RWPE2 (cell line): Measurements from ENCODE around the gene KRT78.

Experiments
- ATAC-seq: fragments of 200-7000 bp; cut with Tn5 transposase; 3 replicates; pipeline ENCODE4 v1.9.1; 2021; ENCODE audit warnings: low read depth
- DNase-seq: peaks from one replicate; pipeline ENCODE4 v3.0.0-alpha.2; 2020; ENCODE audit warnings: low spot score
- H3K27ac ChIP-seq: fragments of 450-650 bp; 2 replicates; pipeline ENCODE4 v1.5.1; 2017; ENCODE audit warnings: mild to moderate bottlenecking; ENCODE audit not compliant: poor library complexity, severe bottlenecking
- H3K27me3 ChIP-seq: fragments of 250-450 bp; sonication (Bioruptor Pico); 2 replicates; pipeline ENCODE4 v1.5.1; 2021; ENCODE audit warnings: mild to moderate bottlenecking, moderate library complexity; ENCODE audit not compliant: insufficient read depth, poor library complexity, severe bottlenecking
- H3K36me3 ChIP-seq: fragments of 250-450 bp; sonication (Bioruptor Pico); 2 replicates; pipeline ENCODE4 v1.5.1; 2020; ENCODE audit warnings: low read depth, mild to moderate bottlenecking, moderate library complexity
- H3K4me1 ChIP-seq: fragments of 250-450 bp; sonication (Bioruptor Pico); 2 replicates; pipeline ENCODE4 v1.5.1; 2021; ENCODE audit warnings: mild to moderate bottlenecking, moderate library complexity; ENCODE audit not compliant: insufficient read depth, poor library complexity, severe bottlenecking
- H3K4me3 ChIP-seq: fragments of 250-450 bp; sonication (Bioruptor Pico); 2 replicates; pipeline ENCODE4 v1.5.1; 2021; ENCODE audit warnings: mild to moderate bottlenecking, moderate library complexity; ENCODE audit not compliant: severe bottlenecking
- H3K9me3 ChIP-seq: fragments of 250-450 bp; sonication (Bioruptor Pico); 2 replicates; pipeline ENCODE4 v1.5.1; 2021; ENCODE audit warnings: mild to moderate bottlenecking, moderate library complexity; ENCODE audit not compliant: severe bottlenecking
- TF ChIP-seq, protein P1 (sequence below): fragments of 450-650 bp; IDR thresholded peaks from one replicate; pipeline ENCODE4 v1.5.1; 2017; ENCODE audit warnings: mild to moderate bottlenecking, moderate library complexity; ENCODE audit not compliant: poor library complexity, severe bottlenecking

The KRT78 gene

DNA sequence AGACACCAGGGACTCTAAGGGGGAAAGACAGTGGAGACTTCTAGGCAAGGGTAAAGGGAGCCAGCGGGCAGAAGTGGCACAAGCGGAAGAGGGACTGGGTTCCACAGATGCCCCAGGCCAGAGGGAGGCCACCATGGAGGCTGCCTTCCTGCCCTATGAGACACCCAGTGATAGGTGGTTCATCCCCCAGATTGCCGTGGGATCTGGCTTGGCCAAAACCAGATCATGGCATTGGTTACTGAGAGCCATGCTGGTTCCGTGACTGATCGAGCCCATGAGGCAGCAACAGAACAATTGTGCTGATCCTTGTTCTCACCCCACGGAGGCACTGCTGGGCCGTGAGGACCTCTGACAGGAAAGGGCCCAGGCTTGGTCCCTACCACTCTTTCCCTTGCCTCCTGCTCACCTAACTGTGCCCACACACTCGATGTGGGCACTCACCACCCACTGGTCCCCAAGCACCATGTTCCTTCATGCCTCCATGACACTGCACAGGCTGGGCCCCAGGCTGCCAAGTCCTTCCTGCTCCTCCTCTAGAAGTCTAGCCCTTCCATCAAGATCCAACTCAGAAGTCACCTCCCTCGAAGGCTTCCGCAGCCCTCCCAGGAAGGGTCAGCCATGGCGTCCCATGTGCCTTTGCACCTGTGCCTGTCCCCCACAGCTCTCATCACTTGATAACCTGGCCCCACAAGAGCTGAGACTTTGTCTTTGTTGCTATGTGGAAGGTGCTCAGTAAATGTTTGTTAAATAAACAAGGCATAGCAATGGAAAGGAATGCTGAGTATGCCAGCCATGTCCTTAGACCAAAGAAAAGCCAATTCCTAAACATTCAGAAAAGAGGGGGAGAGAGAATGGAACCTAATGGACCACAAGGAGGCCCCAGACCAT, 21.9 kb downstream of the KRT78 start:
- no peak for ATAC-seq

DNA sequence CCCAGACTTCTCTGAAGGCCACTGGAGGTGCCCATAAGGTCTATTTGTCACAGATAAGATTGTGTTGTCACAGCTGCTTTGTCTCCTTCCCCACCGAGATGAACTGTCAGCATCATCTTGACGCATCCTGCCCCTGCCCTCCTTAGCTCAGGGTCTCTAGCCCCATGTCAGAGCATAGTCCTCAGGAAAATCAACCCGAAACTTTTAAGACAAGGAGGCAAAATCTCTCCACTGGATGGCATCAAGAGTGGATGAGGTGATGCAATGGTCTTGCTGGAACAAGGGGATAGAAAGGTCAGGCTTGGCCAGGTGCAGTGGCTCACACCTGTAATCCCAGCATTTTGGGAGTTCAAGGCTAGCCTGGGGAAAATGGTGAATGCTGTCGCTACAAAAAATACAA, 22.8 kb downstream of the KRT78 start:
- no peak overlapping the region for H3K27ac ChIP-seq
- ATAC-seq, result no peak
- H3K9me3 ChIP-seq, result no peaks in the 10 kb centered on the region
- H3K4me1 ChIP-seq, result no peaks in the 10 kb centered on the region
- TF ChIP-seq, protein P1, sequence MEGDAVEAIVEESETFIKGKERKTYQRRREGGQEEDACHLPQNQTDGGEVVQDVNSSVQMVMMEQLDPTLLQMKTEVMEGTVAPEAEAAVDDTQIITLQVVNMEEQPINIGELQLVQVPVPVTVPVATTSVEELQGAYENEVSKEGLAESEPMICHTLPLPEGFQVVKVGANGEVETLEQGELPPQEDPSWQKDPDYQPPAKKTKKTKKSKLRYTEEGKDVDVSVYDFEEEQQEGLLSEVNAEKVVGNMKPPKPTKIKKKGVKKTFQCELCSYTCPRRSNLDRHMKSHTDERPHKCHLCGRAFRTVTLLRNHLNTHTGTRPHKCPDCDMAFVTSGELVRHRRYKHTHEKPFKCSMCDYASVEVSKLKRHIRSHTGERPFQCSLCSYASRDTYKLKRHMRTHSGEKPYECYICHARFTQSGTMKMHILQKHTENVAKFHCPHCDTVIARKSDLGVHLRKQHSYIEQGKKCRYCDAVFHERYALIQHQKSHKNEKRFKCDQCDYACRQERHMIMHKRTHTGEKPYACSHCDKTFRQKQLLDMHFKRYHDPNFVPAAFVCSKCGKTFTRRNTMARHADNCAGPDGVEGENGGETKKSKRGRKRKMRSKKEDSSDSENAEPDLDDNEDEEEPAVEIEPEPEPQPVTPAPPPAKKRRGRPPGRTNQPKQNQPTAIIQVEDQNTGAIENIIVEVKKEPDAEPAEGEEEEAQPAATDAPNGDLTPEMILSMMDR, result no peak
- H3K36me3 ChIP-seq, result no peaks in the 10 kb centered on the region
- no peak overlapping the region for H3K4me3 ChIP-seq
- no peak for DNase-seq
- no peaks in the 10 kb centered on the region for H3K27me3 ChIP-seq

More for the DNA sequence above, 21.9 kb downstream of the KRT78 start:
- Histone ChIP-seq H3K4me3 (no peak overlapping the region), H3K27ac (no peak overlapping the region), H3K27me3 (no peaks in the 10 kb centered on the region), H3K4me1 (no peaks in the 10 kb centered on the region), H3K36me3 (no peaks in the 10 kb centered on the region), H3K9me3 (no peaks in the 10 kb centered on the region)
- TF ChIP-seq, protein P1, result no peak
- no peak for DNase-seq

DNA sequence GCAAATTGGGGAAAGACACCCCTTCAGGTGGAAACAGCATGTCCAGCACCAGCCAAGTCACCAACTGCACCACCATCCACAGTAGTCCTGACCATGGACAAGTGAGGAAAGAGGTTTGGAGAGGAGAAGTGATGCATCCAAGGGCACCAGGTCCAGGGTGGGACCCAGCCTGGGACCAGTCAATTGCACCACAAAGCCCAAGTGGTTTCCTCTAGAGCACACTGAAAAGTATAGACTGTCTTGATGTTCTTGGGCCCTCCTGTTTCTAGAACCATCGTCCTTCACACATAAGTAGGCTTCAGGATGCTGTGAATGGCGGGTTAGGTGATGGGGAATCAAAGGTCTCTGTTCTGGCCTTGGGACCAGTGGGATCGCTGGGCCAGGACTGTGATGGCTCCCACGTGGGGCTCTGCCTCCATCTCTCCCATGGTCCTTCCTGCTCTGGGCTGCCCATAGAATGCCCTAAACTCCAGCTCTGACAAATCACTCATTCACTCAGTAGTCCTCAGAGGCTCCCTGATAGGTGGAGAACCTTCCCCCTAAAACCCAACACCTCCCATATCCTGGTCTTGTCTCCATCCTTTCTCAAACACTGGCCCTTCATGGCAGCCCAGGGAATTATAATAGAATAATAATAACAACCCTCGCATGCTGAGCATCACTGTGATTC, 23.9 kb downstream of the KRT78 start:
- TF ChIP-seq, protein P1, result no peak
- Histone ChIP-seq H3K27ac (no peak overlapping the region), H3K27me3 (no peaks in the 10 kb centered on the region), H3K36me3 (no peaks in the 10 kb centered on the region), H3K4me3 (no peak overlapping the region), H3K4me1 (no peaks in the 10 kb centered on the region), H3K9me3 (no peaks in the 10 kb centered on the region)
- DNase-seq, result no peak
- no peak for ATAC-seq

DNA sequence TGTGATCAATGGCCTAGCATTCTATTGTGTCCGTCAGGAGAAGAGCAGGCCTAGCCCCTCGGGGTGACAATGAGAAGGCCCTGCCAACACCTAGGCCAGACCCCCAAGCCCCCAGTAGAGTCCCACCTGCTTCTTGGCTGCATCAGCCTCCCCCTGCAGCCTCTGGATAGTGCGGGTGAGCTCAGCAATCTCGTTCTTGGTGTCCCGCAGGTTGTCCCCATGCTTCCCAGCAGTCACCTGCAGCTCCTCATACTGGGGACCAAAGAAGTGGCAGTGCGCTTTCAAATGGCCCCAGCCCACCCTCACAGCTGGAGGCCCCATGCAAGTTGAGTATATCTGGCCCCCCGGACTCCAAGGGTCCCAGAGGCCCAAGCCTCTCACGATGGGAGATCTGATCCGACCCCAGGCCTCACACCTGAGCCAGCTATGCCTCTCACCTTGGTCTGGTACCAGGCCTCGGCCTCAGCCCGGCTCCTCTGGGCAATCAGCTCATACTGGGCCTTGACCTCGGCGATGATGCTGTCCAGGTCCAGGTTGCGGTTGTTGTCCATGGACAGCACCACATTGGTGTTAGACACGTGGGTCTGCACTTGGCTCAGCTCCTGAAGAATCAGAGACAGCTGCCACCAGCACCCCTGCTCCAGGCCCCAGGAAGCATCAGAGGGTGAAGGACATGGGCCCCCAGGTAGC, 24.9 kb downstream of the KRT78 start:
- TF ChIP-seq, protein P1, result no peak
- no peak for ATAC-seq
- Histone ChIP-seq H3K4me1 (no peaks in the 10 kb centered on the region), H3K36me3 (no peaks in the 10 kb centered on the region), H3K27ac (no peak overlapping the region), H3K9me3 (no peaks in the 10 kb centered on the region), H3K27me3 (no peaks in the 10 kb centered on the region), H3K4me3 (no peak overlapping the region)
- no peak for DNase-seq
